K562 (cell line): ENCODE results near the gene MVP. TPM values are rescaled to one million over a fixed set of nuclear protein-coding genes. Genes with fewer than 3 reads are reported as not detected.

Source experiments
- ATAC-seq: fragments of 200-7000 bp; cut with Tn5 transposase; 3 replicates; pipeline ENCODE4 v1.9.1; 2020; ENCODE audit warnings: moderate library complexity
- BruUV-seq: library from RNA; stranded (reverse); fragments of 400-500 nt; replicated peaks from 2 replicates; lab custom pipeline; 2021; lab: Mats Ljungman, UMichigan
- CTCF ChIA-PET: fragments of 300-600 bp; formaldehyde crosslinking; extraction: SDS; loops from one replicate; lab custom pipeline; 2021; ENCODE audit warnings: low intra/inter-chr PET ratio; lab: Yijun Ruan, JAX
- POLR2A ChIA-PET: fragments of 300-600, 350-650 bp; sonication (Branson Sonifier 250); formaldehyde crosslinking; extraction: SDS; loops from one replicate; lab custom pipeline; 2021; ENCODE audit warnings: antibody characterized with exemption, inconsistent platforms; lab: Yijun Ruan, JAX
- DNase-seq, 4 experiments: peaks; one replicate each; pipeline versions ENCODE4 v3.0.0 to v3.0.0-alpha.2; 2011 to 2018; ENCODE audit warnings: low spot score in 3 of 4, mixed read lengths in 3 of 4; ENCODE audit errors: extremely low read depth in 1 of 4
- FAIRE-seq: peaks from 2 replicates; lab custom pipeline; 2011; peaks lifted over from hg19 to GRCh38; lab: Jason Lieb, UNC
- H2AFZ ChIP-seq: 2 replicates; pipeline ENCODE4 v1.6.0; 2011; ENCODE audit warnings: low read depth, low read length, control low read depth, inconsistent platforms
- H3K27ac ChIP-seq: fragments of 200-600 bp; 3 replicates; pipeline ENCODE4 v1.8.0; 2011; ENCODE audit warnings: low read depth, mild to moderate bottlenecking, control low read depth, inconsistent platforms, low read length, moderate library complexity, mixed read lengths; ENCODE audit errors: extremely low read depth
- H3K27me3 ChIP-seq, 2 experiments: fragments of 300-600 bp in 1 of 2; 2 replicates in 1 of 2; 3 replicates in 1 of 2; pipeline versions ENCODE4 v1.6.0 to v1.8.0; 2011; ENCODE audit warnings: inconsistent platforms in 2 of 2, low read length in 2 of 2, mild to moderate bottlenecking in 1 of 2, mixed read lengths in 1 of 2, moderate library complexity in 1 of 2; ENCODE audit not compliant: control insufficient read depth in 2 of 2, insufficient read depth in 2 of 2
- H3K36me3 ChIP-seq: fragments of 300-600 bp; 3 replicates; pipeline ENCODE4 v1.8.0; 2011; ENCODE audit warnings: mild to moderate bottlenecking, low read length, inconsistent platforms; ENCODE audit not compliant: control insufficient read depth, insufficient read depth
- H3K4me1 ChIP-seq, 2 experiments: fragments of 200-600 bp in 1 of 2; replicated peaks in 1 of 2; 2 replicates in 1 of 2; 3 replicates in 1 of 2; pipeline versions ENCODE4 v1.5.1 to v1.8.0; 2011; ENCODE audit warnings: inconsistent platforms in 2 of 2, low read length in 2 of 2, mild to moderate bottlenecking in 1 of 2, mixed read lengths in 1 of 2, moderate library complexity in 1 of 2; ENCODE audit not compliant: control insufficient read depth in 2 of 2, insufficient read depth in 2 of 2
- H3K4me2 ChIP-seq: 2 replicates; pipeline ENCODE4 v1.6.1; 2011; ENCODE audit warnings: low read length, control low read depth, inconsistent platforms, mixed read lengths; ENCODE audit not compliant: insufficient read depth
- H3K4me3 ChIP-seq: fragments of 200-600 bp; sonication (generic), shearing (Covaris generic); 2 replicates; pipeline ENCODE4 v1.5.1; 2016; ENCODE audit warnings: control low read depth, inconsistent platforms
- H3K79me2 ChIP-seq: fragments of 200-600 bp; 3 replicates; pipeline ENCODE4 v1.8.0; 2011; ENCODE audit warnings: low read length, inconsistent platforms; ENCODE audit not compliant: control insufficient read depth, insufficient read depth
- H3K9ac ChIP-seq, 2 experiments: 2 replicates each; pipeline versions ENCODE4 v1.6.0 to v1.6.1; 2011; ENCODE audit warnings: low read depth in 2 of 2, low read length in 2 of 2, control low read depth in 1 of 2, inconsistent platforms in 1 of 2, mild to moderate bottlenecking in 1 of 2, mixed read lengths in 1 of 2; ENCODE audit not compliant: insufficient read depth in 1 of 2
- H3K9me1 ChIP-seq: one replicate; pipeline ENCODE4 v1.6.0; 2011; ENCODE audit warnings: inconsistent platforms, mild to moderate bottlenecking, low read length, moderate library complexity; ENCODE audit not compliant: control insufficient read depth, insufficient read depth
- H3K9me3 ChIP-seq: replicated peaks from 2 replicates; pipeline ENCODE4 v1.5.1; 2011; ENCODE audit warnings: low read depth, low read length, inconsistent platforms; ENCODE audit not compliant: control insufficient read depth, insufficient read depth
- H4K20me1 ChIP-seq: replicated peaks from 2 replicates; pipeline ENCODE4 v1.6.1; 2011; ENCODE audit warnings: low read length, inconsistent platforms, mixed read lengths; ENCODE audit not compliant: control insufficient read depth, insufficient read depth
- KDM5B ChIP-seq: fragments of 200-600 bp; sonication (generic); IDR thresholded peaks from 2 replicates; pipeline ENCODE4 v1.6.1; 2012; ENCODE audit warnings: low read depth, mild to moderate bottlenecking, moderate library complexity, low read length, control low read depth, inconsistent platforms; ENCODE audit not compliant: insufficient replicate concordance
- NR2C2 ChIP-seq, 2 experiments: fragments of 200-800 bp in 1 of 2; sonication (Bioruptor generic) in 1 of 2; sonication (generic) in 1 of 2; formaldehyde crosslinking in 1 of 2; IDR thresholded peaks; 2 replicates each; pipeline versions ENCODE4 v1.6.1 to v1.8.0; 2016 to 2022; ENCODE audit warnings: mild to moderate bottlenecking in 1 of 2, missing compliant biosample characterization in 1 of 2, missing genetic modification characterization in 1 of 2, missing genetic modification reagents in 1 of 2
- SP2 ChIP-seq: IDR thresholded peaks from 2 replicates; pipeline ENCODE4 v1.6.1; 2011; ENCODE audit warnings: mild to moderate bottlenecking, low read depth, low read length, moderate library complexity; ENCODE audit not compliant: poor library complexity, severe bottlenecking; ENCODE audit errors: extremely low read depth
- WGBS: fragments of 100-300 bp; shearing (Covaris generic); methylation state at CpG from one replicate; pipeline ENCODE4 v1.1.6; 2016; ENCODE audit warnings: low coverage, mixed read lengths; ENCODE audit not compliant: insufficient coverage; ENCODE audit errors: missing lambda C conversion rate; 5-methylcytosine and 5-hydroxymethylcytosine counted together
- in situ Hi-C: fragments of 300-500 bp; cut with MboI; formaldehyde crosslinking; loops from 4 replicates; pipeline ENCODE4 v1.15.0; 2018; ENCODE audit warnings: inconsistent platforms, mixed read lengths
- intact Hi-C: fragments of 100-400 bp; cut with micrococcal nuclease; formaldehyde crosslinking; loops from 2 replicates; pipeline ENCODE4 v1.14.2; 2022
- polyA plus RNA-seq, 8 experiments: library from polyadenylated mRNA; depleted of rRNA in 4 of 8; stranded (reverse) in 5 of 8; unstranded in 3 of 8; fragments of >200 nt; fragmentation: Nextera tagmentation in 2 of 8; fragmentation: Illumina TruSeq in 1 of 8; extraction: Ambion mirVana in 2 of 8; extraction: Trizol in 1 of 8; gene quantifications; 2 replicates each; pipeline versions ENCODE4 v1.2.1 to v1.2.3, GENCODE V29; 2011 to 2014; ENCODE audit warnings: inconsistent platforms in 1 of 8, missing spikeins in 1 of 8
- total RNA-seq, 7 experiments: library from RNA; depleted of rRNA in 6 of 7; stranded (reverse); fragments of >200 nt in 6 of 7; fragmentation: Illumina TruSeq in 2 of 7; extraction: Trizol in 2 of 7; gene quantifications; 2 replicates each; pipeline versions ENCODE4 v1.2.1 to v1.2.3, GENCODE V29; 2011 to 2021; ENCODE audit warnings: low replicate concordance in 1 of 7

MVP gene
- total and polyA plus RNA-seq, 9 of the 15 experiments (the other 6 are each of a cell fraction or from before 2014, with no cell fraction given) = 0.39 to 1.9 (median 0.76) TPM; not detected in 2

DNA sequence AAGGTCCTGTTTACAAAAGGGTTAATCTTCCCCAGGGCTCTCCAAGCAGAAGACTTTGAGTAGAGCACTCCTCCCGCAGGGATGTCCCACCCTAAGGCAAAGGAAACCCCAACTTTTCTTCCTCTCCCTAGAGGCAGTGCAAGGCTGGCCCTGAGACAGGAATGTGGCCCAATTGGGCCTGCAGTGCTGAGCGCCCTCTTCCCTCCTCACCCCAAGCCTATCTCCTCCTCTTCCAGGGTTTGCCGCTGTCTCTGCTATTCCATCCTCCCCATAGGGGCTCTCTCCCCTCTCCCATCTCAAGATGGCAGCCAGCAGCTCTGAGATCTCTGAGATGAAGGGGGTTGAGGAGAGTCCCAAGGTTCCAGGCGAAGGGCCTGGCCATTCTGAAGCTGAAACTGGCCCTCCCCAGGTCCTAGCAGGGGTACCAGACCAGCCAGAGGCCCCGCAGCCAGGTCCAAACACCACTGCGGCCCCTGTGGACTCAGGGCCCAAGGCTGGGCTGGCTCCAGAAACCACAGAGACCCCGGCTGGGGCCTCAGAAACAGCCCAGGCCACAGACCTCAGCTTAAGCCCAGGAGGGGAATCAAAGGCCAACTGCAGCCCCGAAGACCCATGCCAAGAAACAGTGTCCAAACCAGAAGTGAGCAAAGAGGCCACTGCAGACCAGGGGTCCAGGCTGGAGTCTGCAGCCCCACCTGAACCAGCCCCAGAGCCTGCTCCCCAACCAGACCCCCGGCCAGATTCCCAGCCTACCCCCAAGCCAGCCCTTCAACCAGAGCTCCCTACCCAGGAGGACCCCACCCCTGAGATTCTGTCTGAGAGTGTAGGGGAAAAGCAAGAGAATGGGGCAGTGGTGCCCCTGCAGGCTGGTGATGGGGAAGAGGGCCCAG lies 7.3 kb upstream of the MVP start:
- Histone ChIP-seq H3K27me3 (no peaks in the 10 kb centered on the region), H3K36me3 (peaks cover 31% of the 10 kb centered on the region), H3K9me1 (no peaks in the 10 kb centered on the region), H3K79me2 (peaks cover 44% of the 10 kb centered on the region), H3K4me2 (peak overlapping the region; percentile 64; the same call in 1 of the 2 replicates), H3K27ac (no peak overlapping the region), H2AFZ (peak overlapping the region; percentile 71; the same call in 1 of the 2 replicates), H3K4me1 (peaks cover 43 to 82% of the 10 kb centered on the region in 2 experiments), H3K9me3 (no peaks in the 10 kb centered on the region), H3K9ac (peak overlapping the region in 1 of 2 experiments; percentile 49; a peak in 2 of 4 replicates), H4K20me1 (peaks cover 21% of the 10 kb centered on the region; the same call in 1 of the 2 replicates), H3K4me3 (no peak overlapping the region)
- ChIA-PET POLR2A (interaction anchor here (0.5 to 1.5 kb wide), 5 partner anchors 13 to 642 kb away, joined by 3 read pairs; no protein-coding TSS in a partner anchor), CTCF (no interaction called here)
- DNase-seq (no peak), FAIRE-seq (no peak), ATAC-seq (no peak)
- 74% methylated on average over 7 of the region's 9 CpGs for WGBS
- intact Hi-C loops (loop anchor here (10.0 kb wide), 1 partner anchor 212 kb away; the partner anchor contains the start of gene C16orf92), in situ Hi-C loops (no loop called here)
- no peak for TF ChIP-seq NR2C2 (CRISPR knock-in tag; IDR thresholded peaks at IDR 0.05)
- TF ChIP-seq NR2C2 (tag; IDR thresholded peaks at IDR 0.05) = no peak
- no peak for TF ChIP-seq SP2
- peak; percentile 1 for TF ChIP-seq KDM5B
- no TSS peak for BruUV-seq
